ENCODE data around the gene PIGM. TPM values are rescaled to one million over a fixed set of nuclear protein-coding genes. Genes with fewer than 3 reads are reported as not detected.

Gene PIGM
- total and polyA plus RNA-seq, 2 of the 13 experiments (the other 11 are each of a cell fraction or from before 2014, with no cell fraction given): 3.4 to 4.6 TPM

GRCh38 chr1:160074865-160075264, 43.1 kb upstream of the PIGM start (continued):
- TF ChIP-seq GFI1 (CRISPR knock-in tag; IDR thresholded peaks at IDR 0.05; ENCODE audit: borderline replicate concordance): no peak
- 0 out of 2 replicates have a peak, but pooled peaks have one; percentile 11 for TF ChIP-seq ARID5B (CRISPR knock-in tag; IDR thresholded peaks at IDR 0.05)
- peak; percentile 29; the same call in 1 of the 2 replicates for TF ChIP-seq NCOR1 (IDR thresholded peaks at IDR 0.05; ENCODE audit: borderline replicate concordance, low read length)
- TF ChIP-seq ZBTB37 (CRISPR knock-in tag; IDR thresholded peaks at IDR 0.05): no peak
- TF ChIP-seq ZNF362 (CRISPR knock-in tag; IDR thresholded peaks at IDR 0.05; ENCODE audit: borderline replicate concordance): peak; percentile 14; the same call in 1 of the 2 replicates
- TF ChIP-seq ZBTB46 (CRISPR knock-in tag; IDR thresholded peaks at IDR 0.05; ENCODE audit: borderline replicate concordance): no peak
- TF ChIP-seq PAWR (CRISPR knock-in tag; IDR thresholded peaks at IDR 0.05; ENCODE audit: borderline replicate concordance): no peak
- TF ChIP-seq ZNF510 (CRISPR knock-in tag; IDR thresholded peaks at IDR 0.05; ENCODE audit: low read depth): no peak
- TF ChIP-seq TSC22D2 (CRISPR knock-in tag; IDR thresholded peaks at IDR 0.05; ENCODE audit: borderline replicate concordance): no peak
- peak; percentile 73 for TF ChIP-seq BCL6 (CRISPR knock-in tag; IDR thresholded peaks at IDR 0.05)
- no peak for TF ChIP-seq ZNF557 (CRISPR knock-in tag; IDR thresholded peaks at IDR 0.05)
- no peak for TF ChIP-seq ZNF160 (CRISPR knock-in tag; IDR thresholded peaks at IDR 0.05)
- 0 out of 2 replicates have a peak, but pooled peaks have one; percentile 19 for TF ChIP-seq MED1 (CRISPR knock-in tag; IDR thresholded peaks at IDR 0.05)
- no peak for TF ChIP-seq ZMYM3 (CRISPR knock-in tag; IDR thresholded peaks at IDR 0.05)
- TF ChIP-seq SAP130 (CRISPR knock-in tag; IDR thresholded peaks at IDR 0.05; ENCODE audit: low read depth): peak; percentile 30; the same call in 1 of the 2 replicates
- 0 out of 2 replicates have a peak, but pooled peaks have one; percentile 8 for TF ChIP-seq PATZ1 (CRISPR knock-in tag; IDR thresholded peaks at IDR 0.05)
- TF ChIP-seq NFIC (IDR thresholded peaks at IDR 0.05; ENCODE audit: low read length): no peak
- peak; percentile 72 for TF ChIP-seq HNF4A (CRISPR knock-in tag; IDR thresholded peaks at IDR 0.05)
- no peak for TF ChIP-seq REXO4 (CRISPR knock-in tag; IDR thresholded peaks at IDR 0.05; ENCODE audit: borderline replicate concordance)
- 0 out of 2 replicates have a peak, but pooled peaks have one; percentile 27 for TF ChIP-seq NR2F6 (IDR thresholded peaks at IDR 0.05)
- TF ChIP-seq NR2F6 (CRISPR knock-in tag; IDR thresholded peaks at IDR 0.05): 0 out of 2 replicates have a peak, but pooled peaks have one; percentile 27
